GM23248 (cell line): Measurements from ENCODE around the gene GPSM1.

Source experiments
- EZH2 ChIP-seq: fragments of 200-600 bp; sonication (generic); IDR thresholded peaks from 2 replicates; pipeline ENCODE4 v1.6.1; 2018; ENCODE audit warnings: antibody characterized with exemption, mild to moderate bottlenecking; ENCODE audit not compliant: insufficient read depth, poor library complexity, severe bottlenecking
- EZH2phosphoT487 ChIP-seq: fragments of 200-600 bp; sonication (generic); IDR thresholded peaks from 2 replicates; pipeline ENCODE4 v1.6.1; 2018; ENCODE audit warnings: antibody characterized with exemption, moderate library complexity, mild to moderate bottlenecking, low read depth; ENCODE audit not compliant: insufficient read depth

DNA sequence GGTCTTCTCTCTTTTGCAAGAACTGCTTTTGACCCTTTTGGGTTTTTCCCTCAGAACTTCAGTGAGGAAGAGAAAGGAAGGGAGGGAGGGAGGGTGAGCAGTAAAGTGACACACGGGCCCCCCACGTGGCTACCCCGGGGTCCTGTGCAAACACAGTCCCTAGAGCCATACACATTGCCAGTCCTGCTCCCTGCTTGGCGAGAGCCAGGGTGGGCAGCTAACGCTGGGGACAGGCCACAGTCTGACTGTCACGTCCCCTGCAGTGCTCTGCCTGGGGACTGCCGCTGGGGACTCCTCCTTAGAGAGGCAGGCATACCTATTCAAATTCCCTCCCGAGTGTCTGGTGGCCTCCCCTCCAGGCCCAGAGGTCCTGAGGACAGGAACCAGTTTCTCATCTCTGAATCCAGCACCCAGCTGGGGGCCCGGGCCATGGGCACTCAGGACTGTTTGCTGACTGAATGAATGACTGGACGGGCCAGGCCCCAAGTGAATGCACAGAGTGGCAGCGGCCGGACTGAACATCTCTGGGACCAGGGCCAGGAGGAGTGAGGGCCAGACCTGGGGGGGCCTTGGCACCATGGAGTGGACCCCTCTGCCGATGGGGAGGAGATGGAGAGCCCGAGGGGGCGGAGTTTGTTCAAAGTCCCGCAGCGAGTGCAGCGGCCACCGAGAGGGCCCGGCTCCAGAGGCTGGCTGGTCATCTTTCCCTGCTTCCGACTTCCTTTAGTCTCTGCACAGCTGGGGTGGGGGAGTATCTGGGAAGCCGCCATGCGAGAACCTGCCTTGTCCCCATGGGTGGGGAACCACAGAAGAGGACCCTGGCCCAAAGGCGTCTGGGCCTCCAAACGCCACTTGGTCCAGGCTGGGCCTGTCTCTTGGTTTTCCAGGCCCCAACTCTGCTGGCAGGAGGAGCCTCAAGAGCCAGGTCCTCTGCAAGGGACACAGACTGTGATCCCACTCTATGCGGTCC is 29.3 kb upstream of the GPSM1 start:
- TF ChIP-seq EZH2phosphoT487 (no peak), EZH2 (no peak)
